GM12892 (cell line): ENCODE measurements around the gene MTMR6. TPM values are rescaled to one million over a fixed set of nuclear protein-coding genes. Genes with fewer than 3 reads are reported as not detected.
"Not testable (repeated sequence)": the region's sequence is repeated elsewhere in the genome, so short reads cannot be mapped to it uniquely, and the experiment has no call there.

ENCODE experiments used
- DNase-seq: peaks from one replicate; pipeline ENCODE4 v3.0.0; 2011; ENCODE audit not compliant: insufficient read length
- FAIRE-seq: peaks from 2 replicates; lab custom pipeline; 2011; peaks lifted over from hg19 to GRCh38; lab: Jason Lieb, UNC
- POLR2A ChIP-seq: IDR thresholded peaks from 2 replicates; pipeline ENCODE4 v1.6.1; 2011; ENCODE audit warnings: low read depth, low read length, control low read depth
- POLR2AphosphoS5 ChIP-seq: IDR thresholded peaks from 2 replicates; pipeline ENCODE4 v1.6.1; 2011; ENCODE audit warnings: low read depth, low read length, control low read depth
- TAF1 ChIP-seq: IDR thresholded peaks from 2 replicates; pipeline ENCODE4 v1.6.1; 2011; ENCODE audit warnings: low read depth, mild to moderate bottlenecking, control low read depth, low read length, borderline replicate concordance
- polyA plus RNA-seq: library from polyadenylated mRNA; unstranded; fragments of >200 nt; gene quantifications from one replicate; pipeline ENCODE4 v1.2.1, GENCODE V29; 2012; ENCODE audit warnings: missing spikeins, inconsistent platforms; ENCODE audit not compliant: missing spikeins

The MTMR6 gene
- polyA plus RNA-seq: 8.6 TPM

GRCh38 chr13:25286969-25287961 lies at the start of gene MTMR6:
Gene MTMR6, minus strand, starts transcription at chr13:25287488. Its CDS starts 241 bp downstream, at chr13:25287247.
- TF ChIP-seq POLR2A: peak; percentile 89
- peak; percentile 61; the same call in 1 of the 2 replicates for TF ChIP-seq TAF1
- TF ChIP-seq POLR2AphosphoS5: peak; percentile 76
- DNase-seq (peak; percentile 90), FAIRE-seq (peak; percentile 99)

GRCh38 chr13:25335856-25336255 lies 48.6 kb upstream of the MTMR6 start:
- FAIRE-seq (no peak), DNase-seq (no peak)
- no peak for TF ChIP-seq POLR2A

- no peak for DNase-seq
- FAIRE-seq: no peak
- no peak for TF ChIP-seq POLR2A
- no peak for TF ChIP-seq TAF1
- no peak for TF ChIP-seq POLR2AphosphoS5
These were observed 43.3 kb upstream of the MTMR6 start for GRCh38 chr13:25330541-25330940.

GRCh38 chr13:25329706-25330105 lies 42.4 kb upstream of the MTMR6 start:
- TF ChIP-seq POLR2A: no peak
- no peak for TF ChIP-seq TAF1
- no peak for TF ChIP-seq POLR2AphosphoS5
- FAIRE-seq (no peak), DNase-seq (no peak)

- DNase-seq (no peak), FAIRE-seq (no peak)
- TF ChIP-seq POLR2AphosphoS5 (no peak), TAF1 (no peak), POLR2A (no peak)
These were observed 36.8 kb upstream of the MTMR6 start for GRCh38 chr13:25324100-25324499.

- TF ChIP-seq POLR2AphosphoS5 (no peak), POLR2A (no peak), TAF1 (no peak)
- FAIRE-seq (no peak), DNase-seq (no peak)
These were observed 32.5 kb upstream of the MTMR6 start for GRCh38 chr13:25319771-25320170.

- not testable (repeated sequence) for DNase-seq, FAIRE-seq
These were observed 31.7 kb upstream of the MTMR6 start for GRCh38 chr13:25318946-25319345.

- no peak for FAIRE-seq
- TF ChIP-seq POLR2AphosphoS5 (no peak), TAF1 (no peak), POLR2A (no peak; the same call in 1 of the 2 replicates)
- no peak for DNase-seq
These were observed 23.6 kb upstream of the MTMR6 start for GRCh38 chr13:25310891-25311290.

- no peak for FAIRE-seq
- DNase-seq: no peak
- TF ChIP-seq POLR2A: no peak
- TF ChIP-seq TAF1: no peak
- no peak for TF ChIP-seq POLR2AphosphoS5
These were observed 19.6 kb upstream of the MTMR6 start for GRCh38 chr13:25306671-25307464.

GRCh38 chr13:25302121-25302520 lies 14.8 kb upstream of the MTMR6 start:
- no peak for DNase-seq
- no peak for FAIRE-seq
- TF ChIP-seq POLR2A (no peak), POLR2AphosphoS5 (no peak), TAF1 (no peak)

- DNase-seq (peak; percentile 69), FAIRE-seq (peak; percentile 100)
- TF ChIP-seq TAF1 (peak; percentile 75; the same call in 1 of the 2 replicates), POLR2AphosphoS5 (peak; percentile 96), POLR2A (peak; percentile 97)
These were observed 14.2 kb upstream of the MTMR6 start, which contains the start of gene NUP58 for GRCh38 chr13:25301347-25302113. Gene NUP58, plus strand, starts transcription at chr13:25301625. Its CDS starts 149 bp downstream, at chr13:25301774.
